IMR-90 (cell line): ENCODE results near the gene PSMB4. TPM values are rescaled to one million over a fixed set of nuclear protein-coding genes. Genes with fewer than 3 reads are reported as not detected.
A peak's percentile ranks its signal among the peaks of the same experiment; 100 is the strongest.

Experiments
- ATAC-seq: fragments of 200-7000 bp; cut with Tn5 transposase; 2 replicates; pipeline ENCODE4 v1.9.1; 2020; ENCODE audit warnings: low read depth, mild to moderate bottlenecking, moderate library complexity
- BruUV-seq: library from RNA; stranded (reverse); fragments of 400-500 nt; replicated peaks from 2 replicates; lab custom pipeline; 2021; lab: Mats Ljungman, UMichigan
- CTCF ChIA-PET: fragments of 300-600 bp; formaldehyde crosslinking; extraction: SDS; loops from one replicate; lab custom pipeline; 2021; ENCODE audit warnings: antibody characterized with exemption; lab: Yijun Ruan, JAX
- POLR2A ChIA-PET: fragments of 300-600 bp; sonication (Branson Sonifier 250); formaldehyde crosslinking; loops from one replicate; lab custom pipeline; 2022; ENCODE audit warnings: antibody characterized with exemption; ENCODE audit not compliant: unreplicated experiment; lab: Charles Lee
- DNase-seq: peaks from one replicate; pipeline ENCODE4 v3.0.0; 2013
- H2AFZ ChIP-seq: replicated peaks from 2 replicates; pipeline ENCODE3; 2013; ENCODE audit warnings: low read length, mild to moderate bottlenecking; ENCODE audit not compliant: poor library complexity
- H2AK5ac ChIP-seq: 2 replicates; pipeline ENCODE4 v1.6.1; 2013; ENCODE audit warnings: low read depth, low read length, inconsistent platforms
- H2AK9ac ChIP-seq: replicated peaks from 2 replicates; pipeline ENCODE3; 2013; ENCODE audit warnings: mild to moderate bottlenecking, low read depth, low read length, moderate library complexity; ENCODE audit not compliant: poor library complexity
- H2BK120ac ChIP-seq: 2 replicates; pipeline ENCODE4 v1.6.1; 2013; ENCODE audit warnings: low read depth, low read length, inconsistent platforms
- H2BK15ac ChIP-seq: 3 replicates; pipeline ENCODE4 v1.6.1; 2013; ENCODE audit warnings: low read depth, low read length, inconsistent platforms
- H2BK20ac ChIP-seq: 2 replicates; pipeline ENCODE4 v1.6.1; 2013; ENCODE audit warnings: low read depth, mild to moderate bottlenecking, inconsistent platforms, low read length, moderate library complexity
- H2BK5ac ChIP-seq: 2 replicates; pipeline ENCODE4 v1.6.1; 2013; ENCODE audit warnings: mild to moderate bottlenecking, low read depth, low read length, inconsistent platforms; ENCODE audit not compliant: poor library complexity, severe bottlenecking
- H3K14ac ChIP-seq: replicated peaks from 2 replicates; pipeline ENCODE4 v1.6.1; 2013; ENCODE audit warnings: low read depth, low read length, inconsistent platforms
- H3K18ac ChIP-seq: 2 replicates; pipeline ENCODE4 v1.6.1; 2013; ENCODE audit warnings: low read depth, low read length, control low read depth
- H3K23ac ChIP-seq: 2 replicates; pipeline ENCODE4 v1.6.1; 2013; ENCODE audit warnings: low read depth, low read length, inconsistent platforms
- H3K27ac ChIP-seq: 2 replicates; pipeline ENCODE4 v1.5.1; 2013; ENCODE audit warnings: mild to moderate bottlenecking, control low read depth, low read length; ENCODE audit not compliant: insufficient read depth
- H3K27me3 ChIP-seq: 2 replicates; pipeline ENCODE4 v1.6.1; 2013; ENCODE audit warnings: low read length; ENCODE audit not compliant: control insufficient read depth, insufficient read depth
- H3K36me3 ChIP-seq: 2 replicates; pipeline ENCODE4 v1.6.1; 2013; ENCODE audit warnings: low read length, mixed read lengths; ENCODE audit not compliant: control insufficient read depth, insufficient read depth
- H3K4ac ChIP-seq: 2 replicates; pipeline ENCODE4 v1.6.1; 2013; ENCODE audit warnings: low read depth, low read length, inconsistent platforms
- H3K4me1 ChIP-seq: 2 replicates; pipeline ENCODE4 v1.6.1; 2013; ENCODE audit warnings: low read length, mixed read lengths; ENCODE audit not compliant: control insufficient read depth, insufficient read depth
- H3K4me2 ChIP-seq: 2 replicates; pipeline ENCODE4 v1.6.1; 2013; ENCODE audit warnings: low read depth, mild to moderate bottlenecking, control low read depth, low read length, moderate library complexity
- H3K4me3 ChIP-seq: 2 replicates; pipeline ENCODE4 v1.5.1; 2013; ENCODE audit warnings: low read depth, mild to moderate bottlenecking, control low read depth, low read length, moderate library complexity; ENCODE audit not compliant: insufficient read depth
- H3K56ac ChIP-seq: 2 replicates; pipeline ENCODE4 v1.6.1; 2013; ENCODE audit warnings: low read length, inconsistent platforms; ENCODE audit not compliant: insufficient read depth; ENCODE audit errors: extremely low read depth
- H3K79me1 ChIP-seq, 2 experiments: 2 replicates each; pipeline ENCODE4 v1.6.1; 2013; ENCODE audit warnings: low read length in 2 of 2, inconsistent platforms in 1 of 2, low read depth in 1 of 2
- H3K9ac ChIP-seq: 2 replicates; pipeline ENCODE4 v1.6.1; 2013; ENCODE audit warnings: low read depth, low read length, control low read depth
- H3K9me1 ChIP-seq: 2 replicates; pipeline ENCODE4 v1.6.1; 2013; ENCODE audit warnings: low read length, inconsistent platforms; ENCODE audit not compliant: insufficient read depth
- H3K9me3 ChIP-seq: 2 replicates; pipeline ENCODE4 v1.6.1; 2013; ENCODE audit warnings: low read length; ENCODE audit not compliant: control insufficient read depth, insufficient read depth
- H4K20me1 ChIP-seq: 2 replicates; pipeline ENCODE4 v1.6.1; 2013; ENCODE audit warnings: low read length, inconsistent platforms; ENCODE audit not compliant: insufficient read depth
- H4K5ac ChIP-seq: 2 replicates; pipeline ENCODE4 v1.6.1; 2013; ENCODE audit warnings: mild to moderate bottlenecking, low read depth, low read length, control low read depth
- H4K8ac ChIP-seq, 2 experiments: 2 replicates each; pipeline ENCODE4 v1.6.1; 2013; ENCODE audit warnings: low read depth in 2 of 2, low read length in 2 of 2, control low read depth in 1 of 2, inconsistent platforms in 1 of 2
- H4K91ac ChIP-seq: 2 replicates; pipeline ENCODE4 v1.6.1; 2013; ENCODE audit warnings: low read depth, low read length, inconsistent platforms; ENCODE audit not compliant: insufficient read depth
- CEBPB ChIP-seq: IDR thresholded peaks from 2 replicates; pipeline ENCODE4 v1.6.1; 2012; ENCODE audit warnings: low read depth, low read length, improper control_type of control experiment
- CHD1 ChIP-seq: IDR thresholded peaks from 2 replicates; pipeline ENCODE4 v1.6.1; 2012; ENCODE audit warnings: low read depth, low read length, improper control_type of control experiment
- WGBS, 2 experiments: methylation state at CpG; one replicate each; pipeline versions ENCODE4 v1.1.5 to v1.1.7; 2013; ENCODE audit warnings: missing lambda C conversion rate in 2 of 2; ENCODE audit not compliant: insufficient read length in 1 of 2; ENCODE audit errors: extremely low coverage in 2 of 2; 5-methylcytosine and 5-hydroxymethylcytosine counted together
- dilution Hi-C: fragments of 300-500 bp; cut with HindIII; formaldehyde crosslinking; loops from one replicate; pipeline ENCODE4 v1.14.3; 2018; ENCODE audit warnings: low sequenced_read_pairs; ENCODE audit not compliant: unreplicated experiment
- in situ Hi-C: fragments of 300-500 bp; cut with MboI; formaldehyde crosslinking; loops from 3 replicates; pipeline ENCODE4 v1.14.3; 2019; ENCODE audit warnings: low sequenced_read_pairs, inconsistent platforms, mixed read lengths
- intact Hi-C: fragments of 100-400 bp; cut with micrococcal nuclease; formaldehyde crosslinking; loops from 2 replicates; pipeline ENCODE4 v1.10.0; 2022
- polyA plus RNA-seq, 3 experiments: library from polyadenylated mRNA; depleted of rRNA; stranded (reverse); fragments of >200 nt; gene quantifications; 2 replicates each; pipeline ENCODE4 v1.2.3, GENCODE V29; 2012; ENCODE audit warnings: low replicate concordance in 1 of 3
- total RNA-seq: library from RNA; depleted of rRNA; stranded (reverse); fragments of >200 nt; gene quantifications from 2 replicates; pipeline ENCODE4 v1.2.3, GENCODE V29; 2012

PSMB4 gene
- total and polyA plus RNA-seq, 2 of the 4 experiments (the other 2 are of a cell fraction): 457 to 565 TPM

DNA sequence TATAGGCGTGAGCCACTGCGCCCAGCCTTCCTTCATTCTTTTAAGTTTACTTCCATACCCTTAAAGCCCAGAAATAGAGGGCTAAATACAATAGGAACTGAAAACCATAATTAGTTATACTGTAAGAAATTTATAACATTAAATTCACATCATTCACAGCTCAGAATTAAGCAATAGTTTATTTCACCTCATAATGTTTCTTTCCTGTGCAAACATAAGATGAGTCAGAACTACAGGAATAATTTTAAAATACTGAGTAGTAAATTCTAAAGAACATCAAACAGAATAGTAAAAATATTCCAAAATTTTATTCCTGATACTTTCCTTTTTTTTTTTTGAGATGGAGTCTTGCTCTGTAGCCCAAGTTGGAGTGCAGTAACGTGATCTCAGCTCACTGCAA lies 35.8 kb downstream of the PSMB4 start:
- DNase-seq: peak; percentile 20
- no peak overlapping the region for H2AK5ac ChIP-seq
- no peak overlapping the region for H2AFZ ChIP-seq
- peak overlapping the region; percentile 25; the same call in 1 of the 2 replicates for H3K4me2 ChIP-seq
- H4K20me1 ChIP-seq: peaks cover 66% of the 10 kb centered on the region
- dilution Hi-C loops (no loop called here), in situ Hi-C loops (no loop called here), intact Hi-C loops (no loop called here)
- no CpG with 5 or more reads among the region's 3 CpGs for WGBS, 2 experiments
- no peak overlapping the region for H3K9ac ChIP-seq
- H3K56ac ChIP-seq: no peak overlapping the region
- peak overlapping the region; percentile 82; the same call in 1 of the 2 replicates for H3K27ac ChIP-seq
- ChIA-PET POLR2A (interaction anchor here (0.6 kb wide), 1 partner anchor 170 kb away, joined by 4 read pairs; no protein-coding TSS in a partner anchor), CTCF (interaction anchor here (1.3 kb wide), 1 partner anchor 11 kb away, joined by 3 read pairs; no protein-coding TSS in a partner anchor)
- H3K14ac ChIP-seq: no peak overlapping the region
- H3K23ac ChIP-seq: no peak overlapping the region
- H3K4me3 ChIP-seq: no peak overlapping the region
- no peak overlapping the region for H2BK15ac ChIP-seq
- no peak overlapping the region for H3K4ac ChIP-seq
- ATAC-seq: peak; percentile 77
- H3K18ac ChIP-seq: no peak overlapping the region
- peak overlapping the region; percentile 68 for H2BK5ac ChIP-seq
- TF ChIP-seq CEBPB (peak; percentile 87), CHD1 (no peak)
- no peak overlapping the region for H2BK120ac ChIP-seq
- no peak overlapping the region for H4K91ac ChIP-seq
- H3K36me3 ChIP-seq: peaks cover 13% of the 10 kb centered on the region
- no peak overlapping the region for H4K8ac ChIP-seq
- BruUV-seq: no TSS peak
- H3K27me3 ChIP-seq: no peaks in the 10 kb centered on the region
- no peaks in the 10 kb centered on the region for H3K9me3 ChIP-seq
- peaks cover 11% of the 10 kb centered on the region; the same call in 1 of the 2 replicates for H3K9me1 ChIP-seq
- no peak overlapping the region for H2BK20ac ChIP-seq
- peaks cover 10% of the 10 kb centered on the region for H3K4me1 ChIP-seq
- H4K5ac ChIP-seq: no peak overlapping the region
- no peak overlapping the region for H2AK9ac ChIP-seq
- H3K79me1 ChIP-seq: peaks cover 32 to 77% of the 10 kb centered on the region in 2 experiments
